ENCODE data around the gene PTPN18.
"Not testable (repeated sequence)": the region's sequence is repeated elsewhere in the genome, so short reads cannot be mapped to it uniquely, and the experiment has no call there.

PTPN18 gene

GRCh38 chr2:130381145-130381544, 25.3 kb downstream of the PTPN18 start:
- DNase-seq (ENCODE audit: low read depth in 2 of 2): no peak

- DNase-seq (ENCODE audit: low read depth in 2 of 2): no peak
Measured at GRCh38 chr2:130381619-130382018, 25.8 kb downstream of the PTPN18 start.

- DNase-seq (ENCODE audit: low read depth in 2 of 2): no peak
Measured at GRCh38 chr2:130382313-130382917, 26.6 kb downstream of the PTPN18 start.

GRCh38 chr2:130385709-130386108, 29.9 kb downstream of the PTPN18 start:
- no peak for DNase-seq (ENCODE audit: low read depth in 2 of 2)

GRCh38 chr2:130387071-130387400, 31.2 kb downstream of the PTPN18 start:
- DNase-seq (ENCODE audit: low read depth in 2 of 2): no peak

GRCh38 chr2:130387804-130388203, 31.9 kb downstream of the PTPN18 start:
- no peak for DNase-seq (ENCODE audit: low read depth in 2 of 2)

GRCh38 chr2:130388221-130388907, 32.5 kb downstream of the PTPN18 start:
- no peak for DNase-seq (ENCODE audit: low read depth in 2 of 2)

GRCh38 chr2:130389358-130389757, 33.5 kb downstream of the PTPN18 start:
- no peak for DNase-seq (ENCODE audit: low read depth in 2 of 2)

GRCh38 chr2:130389783-130390182, 33.9 kb downstream of the PTPN18 start:
- no peak for DNase-seq (ENCODE audit: low read depth in 2 of 2)

GRCh38 chr2:130390460-130391057, 34.7 kb downstream of the PTPN18 start:
- DNase-seq (ENCODE audit: low read depth in 2 of 2): no peak

- DNase-seq (ENCODE audit: low read depth in 2 of 2): peak; percentile 68 to 74
Measured at GRCh38 chr2:130391058-130391871, 35.4 kb downstream of the PTPN18 start.

GRCh38 chr2:130391872-130392670, 36.2 kb downstream of the PTPN18 start:
- DNase-seq (ENCODE audit: low read depth in 2 of 2): no peak

- no peak for DNase-seq (ENCODE audit: low read depth in 2 of 2)
Measured at GRCh38 chr2:130393318-130393910, 37.6 kb downstream of the PTPN18 start.

- DNase-seq (ENCODE audit: low read depth in 2 of 2): not testable (repeated sequence)
Measured at GRCh38 chr2:130406280-130406679, 50.4 kb downstream of the PTPN18 start.

- DNase-seq (ENCODE audit: low read depth in 2 of 2): peak in 1 of 2 donors; percentile 7
Measured at GRCh38 chr2:130416693-130417092, 60.8 kb downstream of the PTPN18 start.

GRCh38 chr2:130418845-130419244, 63.0 kb downstream of the PTPN18 start:
- DNase-seq (ENCODE audit: low read depth in 2 of 2): not testable (repeated sequence)
